Bronchial epithelial cell (primary cell): ENCODE measurements around the gene FNIP1. TPM values are rescaled to one million over a fixed set of nuclear protein-coding genes. Genes with fewer than 3 reads are reported as not detected.
"Not testable (repeated sequence)": the region's sequence is repeated elsewhere in the genome, so short reads cannot be mapped to it uniquely, and the experiment has no call there.

Source experiments
- DNase-seq: peaks from one replicate; pipeline ENCODE4 v3.0.0-alpha.2; 2010; ENCODE audit warnings: low read depth
- FAIRE-seq: peaks from 2 replicates; lab custom pipeline; 2011; peaks lifted over from hg19 to GRCh38; lab: Jason Lieb, UNC
- H3K27me3 ChIP-seq: 2 replicates; pipeline ENCODE4 v1.5.1; 2011; ENCODE audit warnings: low read length; ENCODE audit not compliant: control insufficient read depth, insufficient read depth
- H3K36me3 ChIP-seq: 2 replicates; pipeline ENCODE4 v1.5.1; 2011; ENCODE audit warnings: low read length; ENCODE audit not compliant: control insufficient read depth, insufficient read depth
- H3K4me3 ChIP-seq: 2 replicates; pipeline ENCODE4 v1.5.1; 2011; ENCODE audit warnings: mild to moderate bottlenecking, low read depth, low read length, control low read depth
- total RNA-seq: library from RNA; depleted of rRNA; stranded (reverse); fragments of >200 nt; gene quantifications from 2 replicates; pipeline ENCODE4 v1.2.1, GENCODE V29; 2014
- TF ChIP-seq, protein P1 (sequence below): IDR thresholded peaks from 2 replicates; pipeline ENCODE4 v1.5.1; 2011; ENCODE audit warnings: mild to moderate bottlenecking, moderate library complexity, low read length, control low read depth, inconsistent platforms; ENCODE audit not compliant: insufficient read depth, severe bottlenecking

FNIP1 gene
- total RNA-seq, 1 donor from 2014 or later, result 45.0 TPM

DNA sequence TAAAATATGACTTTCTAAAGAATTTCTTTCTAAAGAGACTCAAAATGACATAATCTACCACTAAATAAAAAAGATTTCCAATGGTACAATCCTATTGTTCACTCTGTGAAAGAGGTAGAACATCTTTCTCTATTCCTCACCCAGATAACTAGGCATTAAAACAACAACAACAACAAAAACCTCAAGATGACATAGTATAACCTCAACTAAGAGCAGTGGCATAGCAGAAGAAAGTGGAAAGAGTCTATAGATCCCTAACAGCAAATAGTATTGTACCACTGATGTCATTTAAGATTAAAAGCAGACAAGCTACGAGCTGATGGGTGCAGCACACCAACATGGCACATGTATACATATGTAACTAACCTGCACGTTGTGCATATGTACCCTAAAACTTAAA lies 191.7 kb downstream of the FNIP1 start:
- Histone ChIP-seq H3K27me3 (no peaks in the 10 kb centered on the region), H3K36me3 (no peaks in the 10 kb centered on the region), H3K4me3 (no peak overlapping the region)
- no peak for DNase-seq
- FAIRE-seq, result no peak
- TF ChIP-seq, protein P1, sequence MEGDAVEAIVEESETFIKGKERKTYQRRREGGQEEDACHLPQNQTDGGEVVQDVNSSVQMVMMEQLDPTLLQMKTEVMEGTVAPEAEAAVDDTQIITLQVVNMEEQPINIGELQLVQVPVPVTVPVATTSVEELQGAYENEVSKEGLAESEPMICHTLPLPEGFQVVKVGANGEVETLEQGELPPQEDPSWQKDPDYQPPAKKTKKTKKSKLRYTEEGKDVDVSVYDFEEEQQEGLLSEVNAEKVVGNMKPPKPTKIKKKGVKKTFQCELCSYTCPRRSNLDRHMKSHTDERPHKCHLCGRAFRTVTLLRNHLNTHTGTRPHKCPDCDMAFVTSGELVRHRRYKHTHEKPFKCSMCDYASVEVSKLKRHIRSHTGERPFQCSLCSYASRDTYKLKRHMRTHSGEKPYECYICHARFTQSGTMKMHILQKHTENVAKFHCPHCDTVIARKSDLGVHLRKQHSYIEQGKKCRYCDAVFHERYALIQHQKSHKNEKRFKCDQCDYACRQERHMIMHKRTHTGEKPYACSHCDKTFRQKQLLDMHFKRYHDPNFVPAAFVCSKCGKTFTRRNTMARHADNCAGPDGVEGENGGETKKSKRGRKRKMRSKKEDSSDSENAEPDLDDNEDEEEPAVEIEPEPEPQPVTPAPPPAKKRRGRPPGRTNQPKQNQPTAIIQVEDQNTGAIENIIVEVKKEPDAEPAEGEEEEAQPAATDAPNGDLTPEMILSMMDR, result no peak

DNA sequence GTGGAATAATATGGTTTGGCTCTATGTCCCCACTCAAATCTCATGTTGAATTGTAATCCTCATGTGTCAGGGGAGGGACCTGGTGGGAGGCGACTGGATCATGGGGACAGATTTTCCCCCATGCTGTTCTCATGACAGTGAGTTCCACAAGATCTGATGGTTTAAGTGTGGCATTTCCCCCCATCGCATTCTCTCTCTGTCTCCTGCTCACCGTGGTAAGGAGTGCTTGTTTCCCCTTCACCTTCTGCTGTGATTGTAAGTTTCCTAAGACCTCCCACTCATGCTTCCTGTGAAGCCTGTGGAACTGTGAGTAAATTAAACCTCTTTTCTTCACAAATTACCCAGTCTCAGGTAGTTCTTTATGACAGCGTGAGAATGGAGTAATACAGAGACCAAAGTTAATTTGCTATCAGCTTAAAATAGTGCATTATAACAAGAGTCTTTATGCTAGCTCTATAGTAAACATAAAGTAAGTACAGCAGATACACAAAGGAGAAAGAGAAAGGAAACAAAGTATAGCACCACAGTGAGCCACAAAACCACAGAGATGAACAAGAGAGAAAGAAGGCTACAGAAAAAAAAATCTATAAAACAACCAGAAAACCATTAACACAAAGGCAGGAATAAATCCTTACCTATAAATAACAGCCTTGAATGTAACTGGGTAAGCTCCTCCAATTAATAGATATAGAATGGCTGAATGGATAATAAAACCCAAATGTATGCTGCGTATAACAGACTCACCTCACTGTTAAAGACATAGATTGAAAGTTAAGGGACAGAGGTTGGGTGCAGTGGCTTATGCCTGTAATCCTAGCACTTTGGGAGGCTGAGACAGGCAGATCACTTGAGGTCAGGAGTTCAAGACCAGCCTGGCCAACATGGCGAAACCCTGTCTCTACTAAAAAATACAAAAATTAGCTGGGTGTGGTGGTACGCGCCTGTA lies 201.5 kb downstream of the FNIP1 start:
- FAIRE-seq (no peak), DNase-seq (no peak)
- H3K4me3 ChIP-seq, result no peak overlapping the region
- no peaks in the 10 kb centered on the region for H3K27me3 ChIP-seq
- TF ChIP-seq, protein P1, result no peak
- no peaks in the 10 kb centered on the region for H3K36me3 ChIP-seq

DNA sequence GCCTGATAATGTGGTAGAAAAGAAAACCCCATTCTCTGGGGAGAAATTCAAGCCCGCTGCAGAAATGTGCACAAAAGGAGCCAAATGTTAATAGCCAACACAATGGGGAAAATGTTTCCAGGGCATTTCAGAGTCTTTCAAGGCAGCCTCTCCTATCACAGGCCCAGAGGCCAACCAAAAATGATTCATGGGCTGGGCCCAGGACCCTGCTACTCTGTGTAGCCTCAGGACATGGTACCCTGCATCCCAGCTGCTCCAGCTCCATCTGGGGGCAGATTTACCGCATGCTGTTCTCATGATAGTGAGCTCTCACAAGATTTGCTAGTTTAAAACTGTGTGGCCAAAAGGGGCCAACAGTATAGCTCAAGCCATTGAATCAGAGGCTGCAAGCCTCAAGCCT lies 202.9 kb downstream of the FNIP1 start:
- TF ChIP-seq, protein P1, result no peak
- FAIRE-seq (no peak), DNase-seq (no peak)
- Histone ChIP-seq H3K4me3 (no peak overlapping the region), H3K36me3 (no peaks in the 10 kb centered on the region), H3K27me3 (no peaks in the 10 kb centered on the region)

DNA sequence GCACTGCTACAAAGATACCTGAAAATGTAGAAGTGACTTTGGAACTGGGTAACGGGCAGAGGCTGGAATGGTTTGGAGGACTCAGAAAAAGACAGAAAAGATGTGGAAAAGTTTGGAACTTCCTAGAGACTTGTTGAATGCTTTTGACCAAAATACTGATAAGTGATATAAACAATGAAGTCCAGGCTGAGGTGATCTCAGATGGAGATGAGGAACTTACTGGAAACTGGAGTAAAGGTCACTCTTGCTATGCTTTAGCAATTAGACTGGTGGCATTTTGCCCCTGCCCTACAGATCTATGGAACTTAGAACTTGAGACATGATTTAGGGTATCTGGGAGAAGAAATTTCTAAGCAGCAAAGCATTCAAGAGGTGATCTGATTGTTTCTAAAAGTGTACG lies 203.4 kb downstream of the FNIP1 start:
- not testable (repeated sequence) for H3K4me3 ChIP-seq, FAIRE-seq, H3K36me3 ChIP-seq, DNase-seq, H3K27me3 ChIP-seq

Other genes with a start within 250 kb of the FNIP1 start
- gene RAPGEF6, start 161.8 kb downstream of the FNIP1 start, total RNA-seq, result 14.2 and 31.1 TPM in 2 replicates
- gene MEIKIN, start 148.6 kb upstream of the FNIP1 start, total RNA-seq, result not detected in 2 replicates
- 0.13 and 0.26 TPM in 2 replicates for gene ACSL6, start 214.6 kb upstream of the FNIP1 start, total RNA-seq